ENCODE measurements around the gene AMBRA1.
"Not testable (repeated sequence)": the region's sequence is repeated elsewhere in the genome, so short reads cannot be mapped to it uniquely, and the experiment has no call there.

The AMBRA1 gene

DNA sequence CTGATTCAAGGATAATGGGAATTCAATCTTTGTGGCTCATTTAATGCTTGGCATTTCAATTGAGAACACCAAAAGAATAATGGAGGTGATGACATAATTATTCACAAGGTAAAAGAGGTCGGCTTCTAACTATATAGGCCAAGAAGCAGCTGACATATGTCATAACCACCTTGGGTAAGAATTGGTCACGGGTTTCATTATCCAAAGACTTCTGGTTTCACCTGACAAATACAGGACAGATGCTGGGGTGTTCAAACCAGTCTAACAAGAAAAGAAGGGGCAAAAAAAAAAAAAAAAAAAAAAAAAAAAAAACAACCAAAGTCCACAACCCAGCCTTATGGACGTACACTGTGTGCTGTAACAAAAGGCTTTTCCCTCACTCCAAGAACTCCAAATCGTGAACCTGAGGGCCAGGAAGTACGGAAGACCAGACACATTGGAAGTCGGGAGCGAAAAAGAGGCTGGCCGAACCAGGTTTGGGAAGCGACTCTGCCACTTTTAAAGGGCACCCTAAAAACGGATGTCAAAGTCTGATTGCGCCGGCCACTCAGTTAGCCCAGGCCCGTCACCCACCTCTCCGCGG lies 22.8 kb upstream of the AMBRA1 start:
- DNase-seq (ENCODE audit: low spot score), result no peak

DNA sequence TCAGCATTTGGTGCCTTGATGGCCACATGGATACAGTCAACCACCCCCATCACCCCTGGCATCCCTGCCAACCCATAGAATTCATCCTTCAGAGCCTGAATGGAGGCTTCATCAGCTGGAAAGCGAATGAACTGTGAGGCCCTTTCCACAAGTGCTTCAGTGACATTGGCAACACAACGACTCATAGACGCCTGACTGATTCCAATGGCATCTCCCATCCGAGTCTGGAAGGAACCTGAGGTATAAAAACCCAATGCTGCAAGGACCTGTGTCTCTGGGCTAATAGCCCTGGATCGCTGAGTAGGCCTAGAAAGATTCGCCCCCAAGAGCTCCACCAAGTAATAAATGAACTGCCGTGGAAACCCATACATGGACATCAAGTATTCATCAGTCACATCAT lies 21.9 kb upstream of the AMBRA1 start:
- DNase-seq (ENCODE audit: low spot score), result no peak

DNA sequence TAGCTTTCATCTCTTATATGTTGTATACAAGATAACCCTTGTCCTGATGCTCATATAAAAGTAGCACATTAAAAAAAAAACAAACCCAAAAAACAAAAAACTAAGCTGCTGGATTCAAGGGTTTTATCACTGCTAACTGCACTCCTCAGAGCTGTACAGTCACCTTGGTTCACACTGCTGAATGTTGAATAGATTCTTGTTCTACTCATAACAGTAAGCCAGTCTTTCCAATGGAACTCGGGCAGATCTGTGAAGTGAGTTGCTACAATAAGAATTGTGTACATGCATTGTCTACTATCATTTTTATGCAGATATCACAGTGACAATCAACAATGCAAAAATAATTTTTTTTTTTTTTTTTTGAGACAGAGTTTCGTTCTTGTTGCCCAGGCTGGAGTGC lies 18.5 kb upstream of the AMBRA1 start:
- DNase-seq (ENCODE audit: low spot score), result no peak

DNA sequence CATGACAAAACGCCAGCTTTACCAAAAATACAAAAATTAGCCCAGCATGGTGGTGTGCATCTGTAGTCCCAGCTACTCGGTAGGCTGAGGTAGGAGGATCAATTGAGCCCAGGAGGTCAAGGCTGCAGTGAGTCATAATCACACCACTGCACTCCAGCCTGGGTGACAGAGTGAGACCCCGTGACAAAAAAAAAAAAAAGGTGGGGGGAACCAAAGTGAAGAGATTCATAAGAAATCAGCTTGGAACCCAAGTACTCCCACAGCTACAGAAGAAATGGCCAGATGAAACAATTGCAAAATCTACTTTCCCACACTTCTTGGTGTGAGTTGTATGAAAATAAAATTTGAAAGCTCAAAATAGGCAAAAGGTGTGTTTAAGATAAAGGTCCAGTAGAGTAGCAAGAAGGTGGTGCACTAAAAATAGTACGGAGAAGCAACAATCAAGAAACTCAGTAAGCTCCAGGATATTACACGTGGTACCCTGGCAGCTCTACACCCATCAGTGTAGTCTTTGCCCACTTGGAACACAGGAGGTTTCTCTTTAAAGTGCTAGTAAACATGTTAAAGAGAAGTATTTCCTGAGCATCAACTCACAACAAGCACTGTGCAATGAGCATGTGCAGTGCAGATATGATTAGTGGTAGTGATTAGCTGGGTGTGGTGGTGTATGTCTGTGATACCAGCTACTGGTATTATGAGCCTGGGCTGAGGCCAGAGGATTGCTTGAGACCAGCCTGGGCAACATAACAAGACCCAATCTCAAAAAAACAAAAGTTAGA lies 17.9 kb upstream of the AMBRA1 start:
- no peak for DNase-seq (ENCODE audit: low spot score)

DNA sequence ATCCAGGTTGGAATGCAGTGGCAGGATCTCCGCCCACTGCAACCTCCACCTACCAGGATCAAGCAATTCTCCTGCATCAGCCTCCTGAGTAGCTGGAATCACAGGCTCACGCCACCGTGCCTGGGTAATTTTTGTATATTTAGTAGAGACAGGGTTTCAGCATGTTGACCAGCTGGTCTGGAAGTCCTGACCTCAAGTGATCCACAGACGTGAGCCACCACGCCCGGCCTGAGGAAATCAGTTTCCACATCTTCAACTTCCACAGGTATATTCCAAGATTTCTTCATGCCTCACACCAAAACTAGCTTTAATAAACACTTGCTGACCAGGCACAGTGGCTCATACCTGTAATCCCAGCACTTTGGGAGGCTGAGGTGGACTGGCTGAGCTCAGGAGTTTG lies 15.6 kb upstream of the AMBRA1 start:
- DNase-seq (ENCODE audit: low spot score), result no peak

DNA sequence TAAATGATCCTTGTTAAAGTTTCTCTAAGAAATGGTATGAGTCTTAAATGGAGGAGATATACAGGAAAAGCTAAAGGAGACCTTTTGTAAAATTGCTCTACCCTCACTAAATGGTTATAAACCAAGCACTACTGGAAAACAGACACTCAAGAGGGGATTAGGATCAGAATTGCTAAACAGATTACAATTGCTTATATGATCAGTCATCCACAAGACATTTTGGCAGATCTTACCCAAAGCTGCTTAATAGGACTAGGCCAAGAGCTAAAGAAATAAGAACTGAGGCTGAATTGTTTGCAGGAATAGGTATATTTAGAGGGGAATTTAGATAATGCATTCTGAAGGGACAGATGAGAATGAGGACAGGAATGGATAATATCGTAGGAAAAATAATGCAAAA lies 13.7 kb upstream of the AMBRA1 start:
- no peak for DNase-seq (ENCODE audit: low spot score)

DNA sequence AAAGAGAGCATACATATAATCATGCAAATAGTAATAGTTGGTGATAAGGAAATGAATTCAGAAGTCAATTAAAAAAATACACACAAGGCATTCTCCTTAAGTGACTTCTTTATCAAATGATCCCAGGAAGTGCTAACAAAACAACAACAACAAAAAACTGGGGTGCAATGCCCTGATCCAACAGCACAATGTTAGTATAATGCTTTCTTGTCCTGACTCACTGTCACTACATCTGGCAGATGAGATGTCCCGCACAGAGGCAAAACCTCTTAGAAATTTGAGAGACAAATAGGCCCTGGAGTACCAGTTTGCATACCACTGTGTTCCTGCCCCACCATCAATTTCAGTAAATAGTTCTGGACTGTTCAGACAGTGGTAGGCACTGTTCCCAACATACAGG lies 11.0 kb upstream of the AMBRA1 start:
- DNase-seq (ENCODE audit: low spot score), result no peak

DNA sequence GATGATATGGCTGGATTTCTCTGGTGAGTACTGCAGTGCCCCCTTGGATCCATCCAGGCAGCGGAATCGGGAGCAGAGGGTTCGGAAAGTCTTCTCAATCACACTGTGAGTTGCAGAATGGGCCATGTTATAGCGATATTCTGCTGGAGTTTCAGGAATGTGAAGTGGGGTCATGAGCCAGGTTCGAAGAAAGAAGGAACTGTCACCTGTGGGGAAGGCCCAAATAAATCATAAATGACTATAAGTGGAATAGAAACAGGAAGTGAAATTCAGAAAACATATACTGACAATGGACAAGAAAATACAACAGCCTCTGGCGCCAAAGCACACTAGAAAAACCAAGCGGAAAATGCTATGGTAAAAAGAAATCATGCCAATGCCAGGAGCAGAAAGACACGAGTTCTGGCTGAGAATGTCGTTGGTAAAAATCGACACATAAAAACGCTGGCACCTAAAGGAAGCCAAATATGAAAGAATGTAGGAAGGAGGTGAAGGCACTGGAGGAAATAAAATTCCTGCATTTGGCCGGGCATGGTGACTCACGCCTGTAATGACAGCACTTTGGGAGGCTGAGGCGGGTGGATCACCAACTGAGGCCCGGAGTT lies 10.0 kb upstream of the AMBRA1 start:
- DNase-seq (ENCODE audit: low spot score), result no peak

DNA sequence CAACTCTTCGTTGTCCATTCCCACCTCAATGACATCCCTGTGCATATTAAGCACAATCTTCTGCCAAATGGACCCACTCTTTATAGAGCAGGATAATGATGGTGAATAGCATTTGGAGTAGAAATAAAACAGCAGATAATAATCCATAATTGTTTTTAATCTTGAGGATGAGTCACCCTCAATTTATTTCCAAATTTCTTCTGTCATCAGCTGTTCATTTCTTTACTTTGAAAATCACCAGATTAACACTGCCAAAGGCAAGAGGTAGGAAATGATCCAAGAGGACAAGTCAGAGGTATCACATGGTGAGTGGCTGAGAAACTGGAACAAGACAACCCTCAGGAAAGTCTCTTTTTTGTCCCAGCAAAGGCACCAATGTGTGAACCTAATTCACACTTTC lies 7.3 kb upstream of the AMBRA1 start:
- no peak for DNase-seq (ENCODE audit: low spot score)

DNA sequence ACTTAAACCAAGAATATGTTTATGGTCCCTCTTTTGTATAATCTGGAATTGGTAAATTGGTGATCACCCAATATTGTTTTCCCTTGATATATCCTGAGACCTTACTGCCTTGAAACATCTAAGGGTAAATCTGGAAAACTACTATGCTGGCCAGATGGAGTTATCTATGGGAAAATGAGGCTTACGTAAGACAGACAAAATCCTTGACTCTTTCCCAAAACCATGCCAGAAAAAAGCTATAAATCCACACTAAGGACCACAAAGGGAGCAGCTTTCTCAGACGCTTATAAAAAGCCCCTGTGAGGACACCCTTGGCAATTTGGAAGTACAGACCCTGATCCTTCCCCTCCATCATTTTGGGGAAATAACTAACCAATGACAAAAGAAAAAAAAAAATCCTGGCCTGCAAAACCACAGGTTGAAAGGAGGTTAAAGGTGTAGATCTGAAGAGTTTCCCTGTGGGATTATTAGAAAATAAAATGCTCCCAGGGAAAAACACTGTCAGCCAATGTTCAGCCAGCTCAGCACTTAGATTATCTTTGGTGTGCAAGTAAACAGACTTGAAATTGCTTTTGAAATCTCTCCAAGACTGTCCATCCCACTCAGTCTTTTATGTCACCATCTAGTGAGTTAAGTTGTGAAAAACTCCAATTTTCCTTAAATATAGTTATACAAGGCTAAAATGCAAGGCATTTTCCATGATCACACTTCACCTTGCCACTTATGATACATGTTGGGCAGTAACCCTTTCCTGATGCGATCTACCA lies 6.6 kb upstream of the AMBRA1 start:
- DNase-seq (ENCODE audit: low spot score), result no peak

DNA sequence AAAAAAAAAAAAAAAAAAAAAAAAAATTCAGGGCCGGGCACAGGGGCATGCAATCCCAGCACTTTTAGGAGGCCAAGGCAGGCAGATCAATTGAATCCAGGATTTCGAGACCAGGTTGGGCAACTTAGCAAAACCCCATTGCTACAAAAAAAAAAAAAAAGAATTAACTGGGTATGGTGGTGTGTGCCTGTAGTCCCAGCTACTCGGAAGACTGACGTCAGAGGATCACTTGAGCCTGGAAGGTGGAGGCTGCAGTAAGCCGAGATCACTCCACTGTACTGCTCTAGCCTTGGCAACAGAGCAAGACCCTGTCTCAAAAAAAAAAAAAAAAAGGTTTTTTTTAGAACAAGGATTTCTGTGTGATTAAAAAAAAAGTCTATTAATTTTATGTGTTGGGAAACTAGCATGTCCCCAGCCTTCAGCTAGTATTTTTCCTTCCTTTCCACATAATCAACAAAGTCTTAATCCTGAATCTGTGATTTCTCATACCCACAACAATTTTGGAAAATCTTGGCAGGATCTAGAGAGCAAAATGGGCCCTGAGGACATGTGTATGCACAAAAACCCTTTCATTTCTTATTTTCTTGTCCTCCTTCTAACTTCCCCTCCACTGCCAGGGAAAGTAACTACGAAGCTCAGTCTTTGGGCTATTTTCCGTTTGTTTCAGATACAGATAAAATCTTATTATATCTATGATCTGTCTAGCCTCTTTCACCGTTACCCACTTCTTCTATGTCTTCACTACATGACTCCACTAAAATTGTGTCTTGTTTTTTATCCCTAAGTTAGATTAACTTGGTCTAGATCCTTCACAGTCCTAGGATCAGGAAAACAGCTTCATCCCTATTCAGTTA lies 5.7 kb upstream of the AMBRA1 start:
- no peak for DNase-seq (ENCODE audit: low spot score)

DNA sequence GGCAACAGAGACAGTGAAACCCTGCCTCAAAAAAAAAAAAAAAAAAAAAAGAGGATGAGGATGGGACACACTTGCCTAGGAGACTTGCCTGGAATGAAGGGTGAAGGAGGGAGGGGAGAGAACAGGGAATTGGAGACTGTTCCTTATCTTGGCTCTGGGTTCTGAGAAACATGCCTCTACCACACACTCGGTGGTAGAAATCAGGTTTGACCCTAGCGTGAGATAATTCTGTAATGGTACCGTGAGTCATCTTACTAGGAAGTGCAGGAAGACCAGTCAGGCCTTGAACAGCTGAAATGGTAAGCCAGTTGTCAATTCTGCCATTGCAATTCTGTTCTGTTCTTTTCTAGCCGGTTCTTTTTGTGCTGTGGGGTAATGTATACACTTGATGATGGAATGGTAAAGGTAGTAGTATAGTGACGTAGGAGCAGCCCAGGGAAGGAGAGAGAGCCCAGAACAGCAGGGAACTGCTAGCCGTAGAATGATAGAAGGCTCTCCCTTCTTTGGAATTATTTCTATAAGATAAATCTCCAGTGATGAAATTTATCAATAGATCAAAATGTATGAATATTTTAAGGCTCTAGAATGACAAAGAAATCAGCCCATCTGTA lies 3.9 kb upstream of the AMBRA1 start:
- no peak for DNase-seq (ENCODE audit: low spot score)

DNA sequence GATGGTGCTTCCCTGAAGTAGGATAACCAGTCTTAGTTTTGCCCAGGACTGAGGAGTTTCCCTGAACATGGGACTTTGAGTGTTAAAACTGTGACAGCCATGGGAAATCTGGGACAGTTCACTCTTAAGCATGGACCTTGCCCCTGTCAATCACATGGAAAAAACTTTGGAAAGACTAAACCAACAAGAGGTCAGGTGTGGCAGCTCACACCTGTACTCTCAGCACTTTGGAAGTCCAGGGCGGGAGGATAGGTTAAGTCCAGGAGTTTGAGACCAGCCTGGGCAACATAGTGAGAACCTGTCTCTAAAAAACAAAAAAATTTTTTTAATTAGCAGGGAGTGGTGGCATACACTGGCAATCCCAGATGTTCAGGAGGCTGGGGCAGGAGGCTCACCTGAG lies 3.3 kb upstream of the AMBRA1 start:
- DNase-seq (ENCODE audit: low spot score), result no peak

DNA sequence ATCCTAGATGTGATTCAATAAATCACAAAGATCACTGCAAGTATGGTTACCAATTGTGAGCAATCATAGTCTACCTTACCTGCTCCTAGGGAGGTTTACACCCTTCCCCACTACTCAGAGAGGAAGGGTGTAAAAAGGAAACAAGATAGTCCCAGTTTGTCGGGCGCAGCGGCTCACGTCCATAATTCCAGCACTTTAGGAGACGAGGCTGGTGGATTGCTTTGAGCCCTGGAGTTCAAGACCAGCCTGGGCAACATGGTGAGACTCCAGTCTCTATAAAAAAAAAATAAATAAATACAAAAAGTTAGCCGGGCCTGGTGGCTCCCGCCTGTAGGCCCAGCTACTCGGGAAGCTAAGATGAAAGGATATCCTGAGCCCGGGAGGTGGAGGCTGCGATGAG lies 962 bp upstream of the AMBRA1 start:
- DNase-seq (ENCODE audit: low spot score), result no peak

DNA sequence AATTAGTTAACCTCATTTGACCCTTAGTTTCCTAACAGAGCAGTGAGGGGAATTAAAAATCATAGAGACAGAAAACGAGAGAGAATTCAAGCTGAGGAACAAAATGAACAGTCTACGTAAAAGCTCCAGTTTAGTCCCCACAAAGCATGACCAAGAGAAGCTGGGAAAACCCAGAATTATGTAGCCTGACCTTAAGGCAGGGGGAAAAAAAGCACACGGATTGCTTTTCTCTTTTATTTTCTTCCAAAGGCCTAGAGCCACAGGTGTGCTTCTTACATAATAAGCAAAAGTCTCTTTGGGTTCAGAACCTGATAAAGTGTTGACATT lies 514 bp upstream of the AMBRA1 start:
- no peak for DNase-seq (ENCODE audit: low spot score)

DNA sequence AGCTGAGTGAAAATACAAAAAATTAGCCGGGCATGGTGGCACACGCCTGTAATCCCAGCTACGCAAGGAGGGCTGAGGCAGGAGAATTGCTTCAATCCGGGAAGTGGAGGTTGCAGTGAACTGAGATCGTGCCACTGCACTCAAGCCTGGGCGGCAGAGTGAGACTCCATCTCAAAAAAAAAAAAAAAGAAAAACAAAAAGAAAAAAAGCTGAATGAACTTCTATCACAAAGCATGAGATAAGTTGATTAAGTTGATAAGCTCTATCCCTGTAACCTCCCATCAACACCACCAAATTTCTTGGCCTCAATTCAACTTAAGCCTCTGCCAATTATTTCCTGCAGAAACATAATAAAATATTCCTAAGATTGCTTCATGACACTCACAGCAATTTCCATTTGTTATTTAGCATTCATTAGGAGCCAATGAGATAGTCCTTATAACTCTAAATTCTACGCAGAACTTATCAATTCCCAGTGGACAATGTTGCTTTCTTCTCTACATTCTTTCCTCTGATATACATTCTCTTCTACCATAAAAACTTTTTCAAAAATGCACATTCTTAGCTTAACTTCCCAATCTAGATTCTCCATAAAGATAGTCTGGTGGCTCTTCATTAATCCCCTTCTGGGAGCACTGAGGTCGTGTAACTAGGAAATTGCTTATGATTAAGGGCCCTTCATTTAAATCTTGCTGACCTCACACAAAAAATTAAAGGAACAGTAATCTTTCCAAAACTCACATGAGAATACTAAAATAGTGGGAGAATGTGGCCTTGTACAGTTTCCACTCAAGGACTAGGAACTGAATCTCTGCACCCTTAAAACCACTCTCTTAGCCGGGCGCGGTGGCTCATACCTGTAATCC lies 2.9 kb downstream of the AMBRA1 start:
- no peak for DNase-seq (ENCODE audit: low spot score)

DNA sequence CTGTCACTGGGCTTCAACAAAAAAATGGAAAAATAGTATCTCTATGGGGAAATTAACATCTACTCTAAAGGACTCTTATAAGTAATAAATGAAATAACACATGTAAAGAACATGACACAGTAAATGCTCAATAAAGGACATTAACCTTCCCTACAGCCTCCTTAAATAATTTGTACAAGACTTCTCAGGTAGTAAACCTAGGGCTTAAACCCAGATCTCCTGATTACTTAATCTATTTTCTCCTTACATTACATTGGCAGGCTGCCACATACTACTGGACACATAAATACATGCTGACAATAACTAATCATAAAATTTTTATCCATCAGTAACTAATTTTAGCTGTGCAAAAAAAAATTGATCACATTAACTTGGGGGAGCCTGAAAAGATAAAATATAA lies 4.9 kb downstream of the AMBRA1 start:
- no peak for DNase-seq (ENCODE audit: low spot score)

DNA sequence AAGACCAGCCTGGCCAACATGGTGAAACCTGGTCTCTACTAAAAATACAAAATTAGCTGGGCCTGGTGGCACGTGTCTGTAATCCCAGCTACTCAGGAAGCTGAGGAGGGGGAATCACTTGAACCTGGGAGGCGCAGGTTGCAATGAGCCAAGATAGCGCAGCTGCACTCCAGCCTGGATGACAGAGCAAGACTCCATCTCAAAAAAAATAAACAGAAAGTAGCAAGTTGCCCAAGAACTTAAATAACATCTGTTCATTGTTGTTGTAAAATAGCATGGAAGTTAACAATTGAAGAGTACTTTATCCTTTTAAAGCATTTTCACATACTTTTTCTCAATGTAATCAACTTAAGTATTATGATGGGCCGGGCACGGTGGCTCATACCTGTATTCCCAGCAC lies 5.7 kb downstream of the AMBRA1 start:
- DNase-seq (ENCODE audit: low spot score), result no peak

DNA sequence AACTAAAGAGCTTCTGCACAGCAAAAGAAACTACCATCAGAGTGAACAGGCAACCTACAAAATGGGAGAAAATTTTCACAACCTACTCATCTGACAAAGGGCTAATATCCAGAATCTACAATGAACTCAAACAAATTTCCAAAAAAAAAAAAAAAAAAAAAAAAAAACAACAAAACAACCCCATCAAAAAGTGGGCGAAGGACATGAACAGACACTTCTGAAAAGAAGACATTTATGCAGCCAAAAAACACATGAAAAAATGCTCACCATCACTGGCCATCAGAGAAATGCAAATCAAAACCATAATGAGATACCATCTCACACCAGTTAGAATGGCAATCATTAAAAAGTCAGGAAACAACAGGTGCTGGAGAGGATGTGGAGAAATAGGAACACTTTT lies 10.3 kb downstream of the AMBRA1 start:
- DNase-seq (ENCODE audit: low spot score), result not testable (repeated sequence)

DNA sequence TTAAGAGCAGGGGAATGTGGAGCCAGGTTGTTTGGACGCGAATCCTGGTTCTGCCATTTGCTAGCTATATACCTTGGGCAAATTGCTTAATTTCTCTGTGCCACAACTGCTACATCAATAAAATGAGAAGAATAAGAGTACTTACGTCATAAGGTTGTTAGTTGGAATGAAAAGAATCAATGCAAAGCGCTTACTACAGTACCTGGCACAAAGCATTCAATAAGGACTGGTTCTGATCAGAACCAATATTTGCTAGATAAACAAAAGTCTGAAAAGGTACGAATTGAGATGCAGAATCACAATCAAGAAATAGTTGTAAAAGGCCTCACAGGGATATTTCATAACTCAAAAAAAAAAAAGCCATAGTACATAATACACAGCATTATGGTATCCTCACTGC lies 11.2 kb downstream of the AMBRA1 start:
- DNase-seq (ENCODE audit: low spot score), result no peak

DNA sequence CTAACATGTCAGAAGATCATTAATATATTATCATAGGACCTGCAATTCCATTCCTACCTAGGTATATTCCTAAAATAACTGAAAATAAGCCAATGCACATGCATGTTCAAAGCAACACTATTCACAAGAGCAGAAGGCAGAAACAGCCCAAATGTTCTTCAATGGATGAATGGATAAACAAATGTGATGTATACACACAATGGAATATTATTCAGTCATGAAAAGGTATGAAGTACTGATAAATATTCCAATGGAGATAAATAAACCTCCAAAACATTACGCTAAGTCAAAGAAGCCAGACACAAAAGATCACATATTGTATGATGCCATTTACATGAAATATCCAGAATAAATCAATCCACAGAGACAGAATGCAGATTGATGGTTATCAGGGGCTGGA lies 16.8 kb downstream of the AMBRA1 start:
- DNase-seq (ENCODE audit: low spot score), result no peak

Measured in LoVo (cell line).